Prostate gland (tissue), 2 donors: Measurements from ENCODE around the gene TUBE1.

Experiments used
- CTCF ChIP-seq, 4 experiments: fragments of 200-600 bp in 2 of 4; fragments of 450-650 bp in 2 of 4; sonication (generic) in 2 of 4; IDR thresholded peaks; 1 replicate in 3 of 4; 2 replicates in 1 of 4; pipeline ENCODE4 v1.5.1; 2016 to 2019; ENCODE audit warnings: antibody characterized with exemption in 4 of 4, mild to moderate bottlenecking in 2 of 4, moderate library complexity in 2 of 4
- POLR2AphosphoS5 ChIP-seq: sonication (generic); formaldehyde crosslinking; IDR thresholded peaks from one replicate; pipeline ENCODE4 v1.6.1; 2017; ENCODE audit warnings: antibody characterized with exemption

DNA sequence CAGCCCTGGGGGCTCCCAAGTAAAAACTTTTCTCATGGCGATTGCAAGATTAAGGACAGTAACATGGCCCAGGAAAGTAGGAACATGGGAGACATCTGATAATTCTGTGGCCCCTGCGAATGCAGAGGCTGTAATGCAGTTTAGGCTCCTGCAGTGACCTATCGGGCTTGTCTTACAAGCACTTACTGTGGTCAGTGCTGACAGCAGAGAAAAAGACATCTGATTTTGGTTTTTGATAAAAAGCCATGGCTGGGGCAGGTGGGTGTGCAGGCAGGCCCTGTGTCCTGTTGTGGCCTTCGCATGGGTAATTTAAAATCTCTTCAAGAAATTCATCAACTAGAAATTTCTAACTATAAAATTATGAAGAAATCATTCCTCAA is 52.7 kb downstream of the TUBE1 start:
- TF ChIP-seq CTCF (IDR thresholded peaks at IDR 0.05) (no peak), POLR2AphosphoS5 (no peak)
